ENCODE data around the gene GC.

DNA sequence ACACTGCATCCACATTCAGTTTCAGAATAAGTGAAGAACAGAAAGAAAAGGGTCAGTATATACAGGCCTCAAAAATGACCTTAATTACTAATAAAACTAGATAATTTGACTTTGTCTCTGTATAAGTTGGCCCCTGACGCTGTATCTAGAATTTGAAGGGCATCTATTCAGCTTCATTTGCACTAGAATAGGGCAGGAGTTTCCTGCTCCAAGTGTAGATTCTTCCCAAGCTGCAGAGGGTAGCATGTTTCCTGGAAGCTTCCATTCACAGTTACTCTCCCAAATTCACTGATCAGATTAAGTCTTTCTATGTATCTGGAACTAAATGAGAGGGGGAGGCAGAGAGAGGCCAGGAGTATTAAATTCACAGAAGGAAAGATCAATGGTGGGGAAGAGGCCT, 90.9 kb downstream of the GC start:
- TF ChIP-seq POLR2AphosphoS5 (IDR thresholded peaks at IDR 0.05; ENCODE audit: low read depth, low read length) (no peak), ZNF274 (IDR thresholded peaks at IDR 0.05; ENCODE audit: borderline replicate concordance, extremely low read depth, low read length) (no peak), EGR1 (IDR thresholded peaks at IDR 0.05; ENCODE audit: borderline replicate concordance, low read depth, low read length) (no peak), KDM1A (IDR thresholded peaks at IDR 0.05; ENCODE audit: borderline replicate concordance, low read length) (no peak), RAD21 (IDR thresholded peaks at IDR 0.05 in 1 of 2, conservative IDR thresholded peaks at IDR 0.05 in 1 of 2; ENCODE audit: low read depth in 2 of 2, low read length in 2 of 2) (no peak), MAFK (IDR thresholded peaks at IDR 0.05; ENCODE audit: low read depth, low read length) (no peak), HDAC2 (IDR thresholded peaks at IDR 0.05; ENCODE audit: borderline replicate concordance in 1 of 2, low read depth in 2 of 2, low read length in 2 of 2) (no peak), EP300 (IDR thresholded peaks at IDR 0.05; ENCODE audit: borderline replicate concordance in 1 of 2, low read depth in 2 of 2, low read length in 2 of 2) (no peak), EZH2 (IDR thresholded peaks at IDR 0.05; ENCODE audit: low read depth, low read length, severe bottlenecking) (no peak), POLR2A (IDR thresholded peaks at IDR 0.05; ENCODE audit: control extremely low read depth in 1 of 2, low read depth in 2 of 2, low read length in 2 of 2) (no peak), SRF (IDR thresholded peaks at IDR 0.05; ENCODE audit: low read depth, low read length) (no peak)
- TF ChIP-seq, protein P1, sequence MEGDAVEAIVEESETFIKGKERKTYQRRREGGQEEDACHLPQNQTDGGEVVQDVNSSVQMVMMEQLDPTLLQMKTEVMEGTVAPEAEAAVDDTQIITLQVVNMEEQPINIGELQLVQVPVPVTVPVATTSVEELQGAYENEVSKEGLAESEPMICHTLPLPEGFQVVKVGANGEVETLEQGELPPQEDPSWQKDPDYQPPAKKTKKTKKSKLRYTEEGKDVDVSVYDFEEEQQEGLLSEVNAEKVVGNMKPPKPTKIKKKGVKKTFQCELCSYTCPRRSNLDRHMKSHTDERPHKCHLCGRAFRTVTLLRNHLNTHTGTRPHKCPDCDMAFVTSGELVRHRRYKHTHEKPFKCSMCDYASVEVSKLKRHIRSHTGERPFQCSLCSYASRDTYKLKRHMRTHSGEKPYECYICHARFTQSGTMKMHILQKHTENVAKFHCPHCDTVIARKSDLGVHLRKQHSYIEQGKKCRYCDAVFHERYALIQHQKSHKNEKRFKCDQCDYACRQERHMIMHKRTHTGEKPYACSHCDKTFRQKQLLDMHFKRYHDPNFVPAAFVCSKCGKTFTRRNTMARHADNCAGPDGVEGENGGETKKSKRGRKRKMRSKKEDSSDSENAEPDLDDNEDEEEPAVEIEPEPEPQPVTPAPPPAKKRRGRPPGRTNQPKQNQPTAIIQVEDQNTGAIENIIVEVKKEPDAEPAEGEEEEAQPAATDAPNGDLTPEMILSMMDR (IDR thresholded peaks at IDR 0.05; ENCODE audit: control extremely low read depth in 1 of 3, insufficient read depth in 1 of 3, low read depth in 1 of 3, low read length in 3 of 3), result no peak
- TF ChIP-seq, protein P2, sequence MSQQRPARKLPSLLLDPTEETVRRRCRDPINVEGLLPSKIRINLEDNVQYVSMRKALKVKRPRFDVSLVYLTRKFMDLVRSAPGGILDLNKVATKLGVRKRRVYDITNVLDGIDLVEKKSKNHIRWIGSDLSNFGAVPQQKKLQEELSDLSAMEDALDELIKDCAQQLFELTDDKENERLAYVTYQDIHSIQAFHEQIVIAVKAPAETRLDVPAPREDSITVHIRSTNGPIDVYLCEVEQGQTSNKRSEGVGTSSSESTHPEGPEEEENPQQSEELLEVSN (IDR thresholded peaks at IDR 0.05), result no peak
- TF ChIP-seq, protein P3, sequence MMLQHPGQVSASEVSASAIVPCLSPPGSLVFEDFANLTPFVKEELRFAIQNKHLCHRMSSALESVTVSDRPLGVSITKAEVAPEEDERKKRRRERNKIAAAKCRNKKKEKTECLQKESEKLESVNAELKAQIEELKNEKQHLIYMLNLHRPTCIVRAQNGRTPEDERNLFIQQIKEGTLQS (IDR thresholded peaks at IDR 0.05; ENCODE audit: insufficient read depth, low read depth, low read length), result no peak

Data from H1 (cell line).